Tongue (tissue), 2 donors: Measurements from ENCODE around the gene CRHBP. TPM values are rescaled to one million over a fixed set of nuclear protein-coding genes. Genes with fewer than 3 reads are reported as not detected.
"Not testable (repeated sequence)": the region's sequence is repeated elsewhere in the genome, so short reads cannot be mapped to it uniquely, and the experiment has no call there.

Source experiments
- DNase-seq: peaks from one replicate; pipeline ENCODE4 v3.0.0-alpha.2; 2015
- total RNA-seq: library from RNA; depleted of rRNA; stranded (reverse); fragments of >200 nt; gene quantifications from one replicate; pipeline ENCODE4 v1.2.3, GENCODE V29; 2014

CRHBP gene, protein sequence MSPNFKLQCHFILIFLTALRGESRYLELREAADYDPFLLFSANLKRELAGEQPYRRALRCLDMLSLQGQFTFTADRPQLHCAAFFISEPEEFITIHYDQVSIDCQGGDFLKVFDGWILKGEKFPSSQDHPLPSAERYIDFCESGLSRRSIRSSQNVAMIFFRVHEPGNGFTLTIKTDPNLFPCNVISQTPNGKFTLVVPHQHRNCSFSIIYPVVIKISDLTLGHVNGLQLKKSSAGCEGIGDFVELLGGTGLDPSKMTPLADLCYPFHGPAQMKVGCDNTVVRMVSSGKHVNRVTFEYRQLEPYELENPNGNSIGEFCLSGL
- total RNA-seq, result not detected

DNA sequence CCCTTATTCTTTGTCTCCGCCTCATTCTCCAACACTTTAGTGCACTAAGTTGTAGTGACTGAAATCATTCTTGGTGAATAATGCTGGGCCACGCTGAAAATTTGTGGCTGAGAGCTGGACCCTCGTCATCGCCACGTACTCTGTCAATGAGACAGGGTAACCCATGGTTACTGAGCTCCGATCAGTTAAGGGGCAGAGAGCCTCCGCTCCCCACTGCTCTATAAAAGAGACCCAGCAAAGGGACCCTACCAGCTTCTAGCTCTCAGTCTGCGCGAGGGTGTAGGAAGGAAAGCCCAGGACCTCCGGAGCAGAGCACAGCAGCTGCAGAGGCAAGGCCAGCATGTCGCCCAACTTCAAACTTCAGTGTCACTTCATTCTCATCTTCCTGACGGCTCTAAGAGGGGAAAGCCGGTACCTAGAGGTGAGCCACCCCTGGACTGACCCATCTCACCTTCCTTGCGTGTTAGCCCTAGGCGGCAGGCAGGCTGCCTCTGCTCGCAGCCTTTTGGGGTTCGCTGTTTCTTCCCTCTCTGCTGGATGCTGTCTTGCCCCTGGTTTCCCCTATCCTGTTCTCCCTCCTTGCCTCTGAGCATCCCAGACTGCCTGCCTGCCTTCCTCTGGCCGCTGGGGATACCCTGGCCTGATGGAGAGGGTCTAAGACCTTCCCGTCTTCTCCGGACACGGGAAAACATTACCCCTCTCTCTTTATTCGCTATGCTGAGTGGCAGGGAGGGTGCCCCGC is at the start of gene CRHBP:
TSS of gene CRHBP (plus strand) at position 251 of the 742 bp plus-strand sequence. CDS start at position 341, 90 bp downstream.
- DNase-seq, result no peak

DNA sequence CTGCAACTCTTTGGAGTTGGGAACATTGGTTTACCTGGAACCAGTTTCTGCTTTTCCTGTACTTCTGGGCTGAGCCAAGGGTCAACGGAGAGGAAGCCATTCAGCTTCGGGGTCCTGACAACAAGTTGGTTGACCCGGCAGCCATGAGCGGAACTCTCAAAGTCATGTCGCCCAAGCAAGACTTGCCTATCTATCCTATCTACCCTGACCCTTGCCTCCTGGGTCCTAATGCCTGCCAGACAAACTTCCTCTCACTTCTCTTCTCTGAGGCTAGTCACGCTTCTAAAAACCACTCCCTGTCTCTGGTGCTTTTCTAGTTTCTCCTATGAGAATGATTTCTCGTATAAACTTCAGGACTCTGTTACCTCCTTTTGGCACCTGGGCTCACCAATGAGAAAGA is 44.7 kb upstream of the CRHBP start:
- no peak for DNase-seq

DNA sequence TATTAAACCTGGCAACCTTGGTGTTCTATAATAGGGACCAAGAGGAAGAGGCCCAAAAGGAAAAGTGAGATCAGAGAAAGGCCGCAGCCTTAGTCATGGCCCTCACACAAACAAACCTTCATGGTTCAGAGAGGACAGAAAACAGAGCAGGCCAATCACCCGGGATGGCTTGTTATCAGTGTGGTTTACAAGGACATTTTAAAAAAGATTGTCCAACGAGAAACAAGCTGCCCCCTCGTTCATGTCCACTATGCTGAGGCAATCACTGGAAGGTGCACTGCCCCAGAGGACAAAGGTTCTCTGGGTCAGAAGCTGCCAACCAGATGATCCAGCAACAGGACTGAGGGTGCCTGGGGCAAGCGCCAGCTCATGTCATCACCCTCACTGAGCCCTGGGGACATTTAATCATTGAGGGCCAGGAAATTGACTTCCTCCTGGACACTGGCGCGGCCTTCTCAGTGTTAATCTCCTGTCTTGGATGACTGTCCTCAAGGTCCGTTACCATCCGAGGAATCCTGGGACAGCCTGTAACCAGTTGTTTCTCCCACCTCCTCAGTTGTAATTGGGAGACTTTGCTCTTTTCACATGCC is 42.4 kb upstream of the CRHBP start:
- not testable (repeated sequence) for DNase-seq

DNA sequence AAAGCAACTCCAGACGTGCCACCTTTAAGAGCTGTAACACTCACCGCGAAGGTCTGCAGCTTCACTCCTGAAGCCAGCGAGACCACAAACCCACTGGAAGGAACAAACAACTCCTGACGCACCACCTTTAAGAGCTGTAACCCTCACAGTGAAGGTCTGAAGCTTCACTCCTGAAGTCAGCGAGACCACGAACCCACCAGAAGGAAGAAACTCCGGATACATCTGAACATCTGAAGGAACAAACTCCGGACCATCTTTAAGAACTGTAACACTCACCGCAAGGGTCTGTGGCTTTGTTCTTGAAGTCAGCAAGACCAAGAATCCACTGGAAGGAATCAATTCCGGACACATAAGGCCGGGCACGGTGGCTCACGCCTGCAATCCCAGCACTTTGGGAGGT is 38.2 kb upstream of the CRHBP start:
- DNase-seq, result not testable (repeated sequence)

DNA sequence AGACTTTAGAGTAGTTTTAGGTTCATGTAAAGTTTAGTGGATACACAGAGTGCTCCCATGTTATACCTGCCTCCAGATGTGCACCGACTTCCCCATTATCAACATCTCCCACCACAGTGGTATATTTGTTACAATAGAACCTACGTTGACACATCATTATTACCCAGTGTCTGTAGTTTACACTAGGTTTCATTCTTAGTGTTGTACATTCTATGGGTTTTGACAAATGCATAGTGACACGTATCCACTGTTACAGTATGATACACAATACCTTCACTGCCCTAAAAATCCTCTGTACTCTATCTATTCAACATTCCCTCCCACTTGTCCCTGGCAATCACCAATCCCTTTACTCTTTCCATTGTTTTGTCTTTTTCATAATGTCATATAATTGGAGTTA is 34.3 kb upstream of the CRHBP start:
- no peak for DNase-seq

DNA sequence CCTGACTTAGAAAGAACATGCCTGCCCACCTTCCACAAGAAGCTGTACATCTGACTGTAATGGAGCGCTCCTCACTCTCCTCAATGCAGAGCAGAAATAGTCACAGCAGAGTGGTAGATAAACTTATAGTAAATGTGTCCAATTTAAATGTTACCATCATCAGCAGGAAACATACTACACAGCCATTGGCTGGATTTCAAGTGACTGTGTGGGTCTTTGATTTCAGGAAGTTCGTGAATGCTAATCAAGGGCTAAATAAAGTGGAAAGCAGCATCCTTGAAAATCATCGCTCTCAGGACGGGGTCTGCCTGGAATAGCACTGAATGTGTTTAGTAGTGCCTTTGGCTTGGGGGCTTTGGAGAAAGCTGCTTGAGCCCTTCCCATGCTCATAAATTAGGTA is 32.4 kb upstream of the CRHBP start:
- DNase-seq, result no peak

DNA sequence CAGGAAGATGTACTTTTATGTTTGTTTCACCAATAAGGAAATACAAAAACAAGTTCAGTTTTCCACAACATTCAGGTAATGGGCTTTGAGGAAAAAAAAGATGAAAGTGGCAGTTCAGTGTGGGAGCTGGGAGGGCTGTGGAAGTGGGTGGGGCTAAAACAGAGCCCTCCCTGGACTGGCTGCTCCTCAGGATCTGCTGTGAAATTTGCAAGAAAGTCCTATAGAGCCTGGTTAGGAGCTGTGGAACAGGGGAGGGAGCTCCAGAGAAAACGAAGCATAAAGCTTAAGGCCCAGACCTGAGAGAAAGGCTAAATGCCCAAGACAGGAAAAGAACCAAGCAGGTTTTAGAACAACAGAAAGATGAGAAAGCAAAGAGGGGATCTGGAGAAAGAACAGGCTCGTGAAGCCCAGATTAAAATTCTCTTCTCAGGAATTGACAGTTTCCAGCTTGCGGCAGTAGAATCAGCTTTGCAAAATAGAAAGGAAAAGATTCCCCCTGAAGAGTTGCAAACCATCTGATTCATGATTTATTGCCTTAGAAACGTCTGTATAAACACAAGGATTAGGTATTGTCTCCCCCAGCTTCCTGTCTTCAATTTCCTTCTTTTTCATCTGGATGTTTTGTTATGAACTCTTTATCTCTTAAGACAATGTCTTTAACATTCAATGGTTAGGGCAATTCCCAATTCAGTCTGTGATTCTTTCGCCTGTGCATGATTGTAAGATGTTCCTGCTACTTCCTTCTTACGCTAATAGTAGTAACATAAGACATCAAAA is 26.3 kb upstream of the CRHBP start:
- peak; percentile 13 for DNase-seq

DNA sequence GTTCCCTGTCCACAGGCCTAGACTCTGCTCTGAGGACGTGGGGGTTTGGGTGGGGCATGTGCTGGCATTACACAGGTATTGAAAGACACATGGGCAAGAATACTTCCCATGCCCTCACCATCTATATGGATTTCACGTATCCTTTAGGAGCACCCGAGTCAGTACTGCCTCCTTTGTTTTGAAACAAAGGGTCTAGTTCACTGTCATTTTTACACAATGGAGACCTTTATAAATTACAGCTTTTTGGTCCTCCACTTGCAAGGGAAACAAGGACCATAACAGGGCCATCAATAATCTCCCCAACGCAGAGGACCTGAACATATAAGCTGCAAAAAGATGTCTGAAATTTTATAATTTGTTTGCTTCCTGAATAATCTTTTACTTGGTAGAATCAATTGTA is 24.9 kb upstream of the CRHBP start:
- DNase-seq, result no peak

DNA sequence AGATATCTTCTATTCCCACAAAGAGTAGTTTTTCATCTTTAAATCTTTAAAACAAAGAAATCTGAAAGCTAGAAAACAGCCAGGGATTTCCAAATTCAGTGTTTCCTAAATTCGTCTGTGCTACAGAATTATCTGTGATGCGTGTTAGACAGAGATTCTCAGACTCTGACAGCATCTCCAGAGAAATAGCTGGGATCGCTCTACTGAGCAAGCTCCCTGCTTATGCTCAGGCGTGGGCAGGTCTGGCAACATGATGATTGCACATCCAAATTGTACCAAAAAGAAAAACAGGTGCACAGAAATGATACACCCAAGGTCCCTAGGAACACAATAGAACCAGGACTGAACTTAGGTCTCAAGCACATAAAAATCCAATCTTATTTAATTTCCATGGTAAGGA is 22.8 kb upstream of the CRHBP start:
- no peak for DNase-seq

DNA sequence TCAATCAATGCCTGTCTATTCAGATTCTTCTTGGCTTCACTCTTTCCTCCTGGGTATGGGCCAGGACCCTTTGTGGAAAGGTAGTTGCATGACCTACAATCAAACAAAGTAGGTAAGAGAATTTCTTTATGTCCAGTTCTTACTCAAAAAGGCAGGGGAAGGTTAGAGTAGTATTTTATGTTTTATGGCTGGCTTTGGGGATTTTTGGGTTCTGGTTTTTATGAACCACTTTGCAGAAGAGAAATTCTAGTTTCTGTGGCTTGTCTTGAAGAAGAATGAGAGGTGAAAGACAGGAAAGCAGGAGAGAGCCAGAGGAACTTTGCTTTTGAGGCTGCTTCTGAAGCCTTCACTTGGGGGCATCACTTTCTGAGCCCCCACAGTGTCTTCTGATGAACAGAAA is 14.7 kb upstream of the CRHBP start:
- DNase-seq, result no peak

DNA sequence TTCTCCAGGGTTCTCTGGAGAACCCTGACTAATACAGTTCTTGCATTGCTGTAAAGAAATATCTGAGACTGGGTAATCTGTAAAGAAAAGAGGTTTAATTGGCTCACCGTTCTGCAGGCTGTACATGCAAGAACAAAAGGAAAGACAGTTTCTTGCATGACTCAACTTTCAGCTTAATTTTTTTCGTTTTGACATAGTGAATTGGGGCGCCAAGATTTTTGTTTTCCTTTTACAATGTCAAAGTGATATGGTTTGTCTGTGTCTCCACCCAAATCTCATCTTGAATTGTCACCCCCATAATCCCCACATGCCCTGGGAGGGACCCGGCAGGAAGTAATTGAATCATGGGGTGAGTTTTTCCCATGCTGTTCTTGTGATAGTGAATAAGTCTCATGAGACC is 11.8 kb upstream of the CRHBP start:
- DNase-seq, result no peak

DNA sequence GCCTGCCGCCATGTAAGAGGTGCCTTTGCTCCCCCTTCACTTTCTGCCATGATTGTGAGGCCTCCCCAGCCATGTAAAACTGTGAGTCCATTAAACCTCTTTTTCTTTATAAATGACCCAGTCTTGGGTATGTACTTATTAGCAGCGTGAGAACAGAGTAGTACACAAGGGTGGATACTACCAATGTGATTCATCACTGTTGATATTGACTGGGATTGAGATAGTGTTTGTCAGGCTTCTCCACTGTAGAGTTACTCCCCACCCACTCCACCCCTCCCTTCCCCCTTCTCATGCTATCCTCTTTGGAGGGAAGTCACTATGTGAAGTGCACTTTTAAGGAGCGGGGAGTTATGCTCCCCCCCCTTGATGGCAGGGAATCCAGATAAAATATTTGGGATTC is 11.4 kb upstream of the CRHBP start:
- DNase-seq, result no peak

DNA sequence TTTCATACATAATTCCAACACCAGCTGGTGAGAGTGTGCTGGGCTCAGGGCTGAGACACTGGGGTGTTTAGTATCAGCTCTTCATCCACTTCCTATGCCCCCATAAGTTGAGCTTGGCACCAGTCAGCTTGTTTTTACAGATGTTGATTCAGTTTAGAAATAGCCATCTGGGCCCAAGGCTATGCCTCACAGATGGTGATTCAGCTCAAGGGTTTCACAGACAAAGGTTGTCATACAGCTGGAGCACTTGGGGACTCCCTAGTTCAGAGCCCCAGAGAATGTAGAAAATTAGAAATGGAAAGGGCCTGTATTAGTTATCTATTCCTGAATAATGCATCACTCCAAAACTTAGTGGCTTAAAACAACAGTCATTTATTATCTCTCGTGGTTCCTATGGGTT is 10.3 kb upstream of the CRHBP start:
- peak; percentile 22 for DNase-seq

DNA sequence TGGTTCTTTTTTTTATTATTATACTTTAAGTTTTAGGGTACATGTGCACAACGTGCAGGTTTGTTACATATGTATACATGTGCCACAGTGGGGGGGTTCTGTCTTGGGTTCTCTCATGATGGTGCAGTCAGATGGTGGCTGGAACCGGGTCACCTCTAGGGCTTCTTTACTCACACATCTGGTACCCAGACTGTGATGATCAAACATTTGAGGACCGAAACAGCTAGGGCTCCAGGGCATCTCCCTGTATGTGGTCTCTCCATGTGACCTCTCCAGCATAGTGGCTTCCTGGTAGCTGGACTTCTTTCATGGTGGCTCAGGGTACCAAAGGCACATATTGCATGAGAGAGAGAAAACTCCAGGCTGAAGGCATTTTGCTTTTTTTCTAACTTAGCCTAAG is 9.8 kb upstream of the CRHBP start:
- no peak for DNase-seq

DNA sequence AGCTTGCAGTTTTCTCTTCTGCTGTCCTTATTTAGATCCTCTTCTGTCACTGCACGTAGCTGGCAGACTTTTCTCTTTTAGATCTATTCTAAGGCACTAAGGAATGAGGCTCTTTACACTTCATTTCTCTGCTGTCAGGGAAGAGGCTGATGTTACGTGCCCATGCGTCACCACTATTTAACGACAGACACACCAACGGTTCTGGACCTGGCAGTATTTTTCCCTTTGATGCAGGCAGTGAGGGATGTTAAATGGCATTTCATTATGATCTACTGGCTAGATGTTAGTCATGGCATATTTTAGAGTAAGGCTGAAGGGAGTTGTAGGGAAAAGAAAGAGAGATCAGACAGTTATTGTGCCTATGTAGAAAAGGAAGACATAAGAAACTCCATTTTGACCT is 8.2 kb upstream of the CRHBP start:
- DNase-seq, result no peak

DNA sequence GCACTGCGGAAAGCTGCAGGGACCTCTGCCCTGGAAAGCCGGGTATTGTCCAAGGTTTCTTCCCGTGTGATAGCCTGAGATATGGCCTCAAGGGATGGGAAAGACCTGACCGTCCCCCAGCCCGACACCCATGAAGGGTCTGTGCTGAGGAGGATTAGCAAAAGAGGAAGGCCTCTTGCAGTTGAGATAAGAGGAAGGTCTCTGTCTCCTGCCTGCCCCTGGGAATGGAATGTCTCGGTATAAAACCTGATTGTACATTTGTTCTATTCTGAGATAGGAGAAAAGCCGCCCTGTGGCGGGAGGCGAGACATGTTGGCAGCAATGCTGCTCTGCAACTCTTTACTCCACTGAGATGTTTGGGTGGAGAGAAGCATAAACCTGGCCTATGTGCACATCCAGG is 7.6 kb upstream of the CRHBP start:
- DNase-seq, result not testable (repeated sequence)

DNA sequence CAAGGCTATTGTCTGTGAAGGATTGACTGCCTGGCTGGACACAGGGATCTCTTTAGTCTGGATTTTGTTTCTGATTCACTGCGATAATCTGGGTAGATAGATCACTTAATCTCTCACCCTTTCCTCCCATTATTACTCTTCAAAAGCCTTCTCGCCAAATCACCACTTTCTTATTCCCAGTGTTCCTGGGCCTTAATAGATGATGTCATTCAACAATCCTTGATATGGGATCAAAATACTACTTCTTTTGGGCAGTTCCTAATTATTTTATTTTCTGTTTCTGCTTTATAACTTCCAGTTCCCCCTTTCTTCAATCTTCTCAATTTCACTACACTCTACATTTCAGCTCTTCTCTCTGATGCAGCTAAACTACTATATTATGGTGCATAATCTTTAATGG is 6.8 kb upstream of the CRHBP start:
- DNase-seq, result no peak

DNA sequence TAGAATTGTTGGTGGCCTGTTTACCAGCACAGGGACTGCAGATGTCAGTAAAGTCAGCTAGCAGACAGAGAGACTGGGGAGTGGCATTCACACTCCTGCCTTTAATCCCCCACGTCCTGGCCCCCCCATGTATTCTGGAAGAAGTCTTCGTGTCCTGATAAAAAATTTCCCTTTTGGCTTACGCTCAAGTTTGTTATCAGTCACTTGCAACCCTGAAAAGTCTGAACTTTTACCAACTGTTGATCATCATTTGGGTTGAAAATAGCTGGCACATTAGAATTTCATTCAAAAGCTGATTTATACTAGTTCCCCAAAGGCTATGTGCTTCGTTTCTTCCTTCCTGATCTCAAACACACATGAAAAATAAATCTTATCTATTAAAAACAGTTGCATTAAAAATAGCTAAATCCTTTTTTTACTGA is 5.8 kb upstream of the CRHBP start:
- DNase-seq, result peak; percentile 7

DNA sequence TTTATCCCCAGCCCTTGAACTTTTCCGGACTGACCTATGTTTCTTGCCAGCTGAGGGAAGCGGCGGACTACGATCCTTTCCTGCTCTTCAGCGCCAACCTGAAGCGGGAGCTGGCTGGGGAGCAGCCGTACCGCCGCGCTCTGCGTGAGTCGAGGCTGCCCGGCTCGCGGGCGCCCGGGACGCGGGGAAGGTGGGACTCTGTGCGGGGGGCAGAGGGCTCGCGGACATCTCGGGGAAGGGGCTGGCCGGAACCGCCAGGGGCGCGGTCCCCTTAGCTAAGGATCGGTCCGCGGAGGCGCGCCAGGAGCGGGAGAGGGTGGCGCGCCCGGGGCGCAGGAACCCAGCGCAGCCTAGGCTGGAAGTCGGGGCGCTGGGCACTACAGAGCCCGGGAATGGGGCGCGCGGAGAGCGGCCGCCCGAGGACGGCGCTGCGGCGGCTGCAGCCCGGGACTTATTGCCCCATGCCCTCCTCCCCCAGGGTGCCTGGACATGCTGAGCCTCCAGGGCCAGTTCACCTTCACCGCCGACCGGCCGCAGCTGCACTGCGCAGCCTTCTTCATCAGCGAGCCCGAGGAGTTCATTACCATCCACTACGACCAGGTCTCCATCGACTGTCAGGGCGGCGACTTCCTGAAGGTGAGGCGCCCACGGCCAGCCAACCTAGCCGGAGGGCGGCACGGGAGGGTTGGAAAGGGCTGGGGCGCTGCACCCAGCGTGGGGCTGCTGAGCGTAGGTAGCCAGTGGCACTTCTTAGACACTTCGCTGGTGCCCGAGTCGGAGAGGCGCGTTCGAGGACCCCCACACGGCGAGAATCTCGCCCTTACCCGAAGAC is 922 bp downstream of the CRHBP start:
- DNase-seq, result peak; percentile 16

DNA sequence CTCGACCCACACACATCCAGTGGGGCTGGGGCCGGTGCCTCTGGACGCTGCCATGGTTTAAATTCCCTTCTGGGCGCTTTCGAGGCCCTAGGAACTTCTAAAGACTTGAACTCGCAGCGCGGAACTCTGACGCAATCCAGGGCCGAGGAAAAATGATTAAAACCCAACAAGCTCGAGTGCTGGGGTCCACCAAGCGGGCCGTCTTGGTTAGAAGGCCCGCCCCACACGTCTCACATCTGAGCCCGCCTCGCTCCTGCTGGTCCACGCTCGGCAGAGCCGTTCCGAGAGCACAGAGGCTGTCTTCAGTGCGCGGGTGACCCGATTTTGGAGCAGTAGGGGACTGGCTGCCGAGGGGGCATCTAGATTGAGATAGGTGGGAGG is 1.5 kb downstream of the CRHBP start:
- DNase-seq, result no peak

DNA sequence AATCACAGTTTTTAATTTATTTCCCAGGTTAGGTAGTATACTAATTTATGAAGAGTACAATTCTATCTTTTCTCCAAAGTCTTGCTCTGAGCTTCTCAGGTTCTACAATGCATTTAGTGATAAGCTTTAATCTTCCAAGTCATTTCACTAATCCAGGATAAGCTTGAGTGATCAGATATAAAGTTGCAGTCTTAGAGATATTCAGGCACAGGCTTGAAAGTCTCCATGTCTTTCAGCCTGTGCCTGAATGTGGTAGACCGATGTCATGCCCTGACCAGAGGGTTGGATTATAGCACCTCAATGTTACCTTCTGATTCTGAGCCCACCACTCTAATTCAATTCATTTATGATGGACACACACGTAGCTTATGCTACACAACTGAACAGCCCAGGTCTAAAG is 3.2 kb downstream of the CRHBP start:
- no peak for DNase-seq
